NCI-H2227 (cell line): ENCODE data around the gene MUC22.
A peak's percentile ranks its signal among the peaks of the same experiment; 100 is the strongest.
"Not testable (repeated sequence)": the region's sequence is repeated elsewhere in the genome, so short reads cannot be mapped to it uniquely, and the experiment has no call there.

Source experiments
- DNase-seq: peaks from one replicate; lab custom pipeline; 2025; ENCODE audit not compliant: unreplicated experiment; lab: John Stamatoyannopoulos, UW

Gene MUC22

GRCh38 chr6:31010393-31011060, at the start of gene MUC22:
TSS of gene MUC22 (plus strand) at chr6:31010474. CDS start at chr6:31010707, 233 bp downstream.
- no peak for DNase-seq

DNA sequence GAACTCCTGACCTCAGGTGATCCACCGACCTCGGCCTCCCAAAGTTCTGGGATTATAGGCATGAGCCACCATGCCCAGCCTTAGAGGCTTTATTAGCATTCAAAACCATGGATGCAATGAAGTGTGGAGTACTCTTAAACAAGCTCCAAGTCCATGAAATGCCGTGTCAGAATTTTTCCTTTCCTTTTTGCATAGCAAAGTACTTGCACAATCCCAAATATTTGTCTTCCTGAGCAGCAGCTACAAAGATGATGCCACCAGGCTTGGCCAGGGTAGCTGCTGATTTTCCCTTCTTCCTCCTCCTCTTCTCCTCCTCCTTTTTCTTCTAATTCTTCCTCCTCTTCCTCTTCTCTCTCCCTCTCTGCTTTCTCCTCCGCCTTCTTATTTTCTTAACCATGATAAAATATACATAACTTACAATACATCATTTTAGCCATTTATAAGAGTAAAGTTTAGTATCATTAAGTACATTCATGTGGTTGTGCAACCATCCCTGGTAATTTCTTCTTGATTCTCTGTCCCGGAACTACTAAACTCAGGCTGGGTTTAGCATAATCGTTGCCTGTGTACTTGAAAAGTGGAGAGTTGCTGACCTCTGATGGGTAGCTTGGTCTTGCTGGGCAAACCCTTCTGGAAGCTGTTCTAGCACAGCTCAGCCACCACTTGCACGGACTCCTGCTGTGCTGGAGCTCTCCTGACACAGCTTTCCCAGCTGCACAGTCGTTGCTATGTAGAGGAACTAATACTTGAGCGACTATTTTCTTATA, 49.2 kb upstream of the MUC22 start:
- DNase-seq = peak; percentile 26

DNA sequence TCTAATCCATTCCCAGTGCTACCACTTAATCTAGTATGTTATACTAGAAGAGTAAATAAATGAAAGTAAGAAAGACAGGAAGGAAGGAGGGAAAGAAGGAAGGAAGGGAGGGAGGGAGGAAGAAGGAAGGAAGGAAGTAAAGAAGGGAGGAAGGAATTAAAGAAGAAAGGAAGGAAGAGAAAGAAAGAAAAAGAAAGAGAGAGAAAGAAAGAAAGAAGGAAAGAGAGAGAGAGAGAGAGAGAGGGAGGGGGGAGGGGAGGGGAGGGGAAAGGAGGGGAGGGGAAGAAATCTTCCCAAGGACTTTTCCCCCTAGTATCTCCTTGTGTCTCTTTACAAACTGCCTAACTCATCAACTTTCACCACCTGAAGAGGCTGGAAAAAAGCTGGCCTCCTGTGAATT, 47.6 kb upstream of the MUC22 start:
- DNase-seq = no peak

- DNase-seq = no peak
Observed at GRCh38 chr6:30963641-30964040, 46.6 kb upstream of the MUC22 start.

DNA sequence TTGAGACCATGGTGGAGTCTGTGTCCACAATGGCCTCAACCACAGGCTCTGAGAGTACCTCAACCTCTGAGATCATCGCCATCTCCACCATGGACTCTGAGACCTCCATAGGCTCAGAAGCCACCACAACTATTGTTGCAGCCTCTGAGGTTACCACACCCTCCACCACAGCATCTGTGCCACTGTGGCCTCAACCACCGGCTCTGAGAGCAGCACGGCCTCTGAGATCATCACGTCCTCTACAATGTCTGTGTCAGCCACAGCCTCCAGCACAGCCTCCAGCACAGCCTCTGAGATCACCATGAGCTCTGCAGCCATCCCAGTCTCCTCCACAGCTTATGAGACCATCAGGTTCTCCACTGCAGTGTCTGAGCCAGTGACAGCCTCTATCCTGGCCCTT, 46.2 kb upstream of the MUC22 start:
- DNase-seq = no peak

DNA sequence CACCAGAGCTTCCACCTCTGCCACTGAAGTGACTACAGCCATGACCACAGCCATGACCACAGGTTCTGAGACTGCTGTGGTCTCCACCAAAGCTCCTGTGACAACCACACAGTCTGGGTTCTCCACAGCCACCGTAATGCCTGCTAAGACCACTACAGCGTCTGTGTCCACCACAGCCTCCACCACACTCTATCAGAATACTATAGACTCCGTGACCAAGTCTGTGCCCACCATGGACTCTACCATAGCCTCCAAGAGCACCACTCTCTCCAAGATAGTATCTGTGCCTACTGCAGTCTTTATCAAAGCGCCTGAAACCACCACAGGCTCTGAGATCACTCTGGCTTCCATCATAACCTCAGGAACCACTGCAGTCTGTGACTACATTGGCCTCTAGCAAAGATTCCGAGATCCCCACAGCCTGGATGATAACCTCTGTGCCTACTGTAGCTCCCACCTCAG, 45.1 kb upstream of the MUC22 start:
- DNase-seq = no peak

GRCh38 chr6:30966154-30966553, 44.1 kb upstream of the MUC22 start:
- no peak for DNase-seq

GRCh38 chr6:30969171-30969570, 41.1 kb upstream of the MUC22 start:
- not testable (repeated sequence) for DNase-seq

DNA sequence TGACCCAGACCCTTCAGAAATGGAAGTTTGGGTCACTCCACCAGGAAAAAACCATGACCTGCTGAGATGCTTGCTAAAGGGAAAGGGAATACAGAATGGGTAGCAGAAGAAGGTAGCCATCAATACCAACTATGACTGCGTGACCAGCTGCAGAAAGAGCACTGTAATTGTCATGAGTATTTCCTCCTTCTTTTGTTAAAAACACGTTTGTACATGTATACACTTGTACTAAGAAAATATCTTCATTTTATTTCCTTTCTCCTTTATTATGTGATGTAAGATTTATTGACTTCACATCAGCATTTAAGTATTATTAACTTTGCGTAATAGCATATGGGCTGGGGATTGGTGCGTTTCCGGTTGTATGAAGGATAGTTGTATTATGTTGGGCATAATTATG, 39.3 kb upstream of the MUC22 start:
- no peak for DNase-seq

DNA sequence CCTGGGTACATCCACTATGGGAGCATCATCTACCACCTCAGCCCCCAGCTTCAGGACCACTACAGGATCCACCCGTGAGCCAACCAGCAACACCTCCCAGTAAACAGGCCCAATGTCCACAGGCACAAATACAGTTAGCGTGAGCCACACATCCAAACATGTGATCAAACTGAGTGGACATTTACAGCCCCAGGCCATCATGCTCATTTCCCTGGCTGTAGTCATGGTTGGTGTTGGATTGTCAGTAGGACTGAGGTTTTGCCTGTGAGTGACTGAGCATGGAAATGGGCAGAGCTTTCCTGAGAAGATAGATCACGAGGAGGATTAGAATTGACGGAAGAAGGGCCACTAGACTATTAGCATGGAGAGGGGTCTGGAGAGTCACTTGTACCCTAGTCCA, 37.5 kb upstream of the MUC22 start:
- DNase-seq = no peak

DNA sequence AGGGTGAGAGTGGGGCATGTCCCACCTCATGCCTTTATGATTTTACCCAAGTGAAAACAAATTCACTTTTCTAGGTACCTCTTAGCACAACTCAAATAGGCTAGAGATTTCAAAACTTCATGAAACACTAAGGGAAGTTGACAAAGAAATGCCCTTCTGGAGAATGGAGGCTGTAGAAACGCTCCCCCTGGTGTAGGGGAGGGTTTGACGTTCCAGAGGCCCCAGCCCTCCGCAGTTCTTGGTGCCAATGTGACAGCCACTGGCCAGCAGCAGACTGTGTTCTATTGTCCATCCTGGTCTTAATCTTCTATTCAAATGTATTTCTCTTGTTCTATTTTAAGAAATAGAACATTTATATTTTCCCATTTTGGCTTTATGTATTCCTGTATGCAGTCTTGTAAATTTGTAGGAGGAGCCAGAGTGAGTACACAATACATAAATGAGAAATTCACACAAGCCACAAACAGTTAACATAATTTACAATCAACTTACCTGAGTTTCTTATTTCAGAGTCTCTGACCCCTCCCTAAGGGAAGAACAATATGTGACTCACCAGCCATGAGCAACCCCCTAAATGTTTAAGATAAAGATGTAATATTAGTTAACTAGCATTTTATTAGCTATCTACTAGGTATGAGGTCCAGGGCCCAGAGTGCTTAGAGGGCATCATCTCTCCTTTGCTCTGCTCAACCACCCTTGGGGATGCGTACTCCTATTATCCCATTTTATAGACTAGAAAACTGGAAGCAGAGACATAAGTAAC, 35.6 kb upstream of the MUC22 start:
- no peak for DNase-seq

GRCh38 chr6:30979141-30979540, 31.1 kb upstream of the MUC22 start:
- no peak for DNase-seq

DNA sequence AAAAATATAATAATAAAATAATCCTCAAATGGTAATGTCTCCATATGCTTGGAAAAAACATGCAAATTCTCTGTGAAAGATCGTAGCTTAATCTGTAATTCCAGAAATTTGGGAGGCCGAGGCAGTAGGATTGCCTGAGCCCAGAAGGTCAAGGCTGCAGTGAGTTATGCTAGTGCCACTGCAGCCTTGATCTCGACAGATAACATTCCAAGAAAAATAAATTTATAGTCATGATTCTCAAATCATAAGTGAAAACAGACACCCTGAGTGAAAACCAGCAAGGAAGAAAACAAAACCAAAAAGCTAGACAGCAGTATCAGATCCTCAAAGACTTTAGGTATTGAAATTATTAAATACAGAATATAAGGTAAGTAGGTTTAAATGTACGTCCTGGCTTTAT, 30.6 kb upstream of the MUC22 start:
- DNase-seq = no peak

DNA sequence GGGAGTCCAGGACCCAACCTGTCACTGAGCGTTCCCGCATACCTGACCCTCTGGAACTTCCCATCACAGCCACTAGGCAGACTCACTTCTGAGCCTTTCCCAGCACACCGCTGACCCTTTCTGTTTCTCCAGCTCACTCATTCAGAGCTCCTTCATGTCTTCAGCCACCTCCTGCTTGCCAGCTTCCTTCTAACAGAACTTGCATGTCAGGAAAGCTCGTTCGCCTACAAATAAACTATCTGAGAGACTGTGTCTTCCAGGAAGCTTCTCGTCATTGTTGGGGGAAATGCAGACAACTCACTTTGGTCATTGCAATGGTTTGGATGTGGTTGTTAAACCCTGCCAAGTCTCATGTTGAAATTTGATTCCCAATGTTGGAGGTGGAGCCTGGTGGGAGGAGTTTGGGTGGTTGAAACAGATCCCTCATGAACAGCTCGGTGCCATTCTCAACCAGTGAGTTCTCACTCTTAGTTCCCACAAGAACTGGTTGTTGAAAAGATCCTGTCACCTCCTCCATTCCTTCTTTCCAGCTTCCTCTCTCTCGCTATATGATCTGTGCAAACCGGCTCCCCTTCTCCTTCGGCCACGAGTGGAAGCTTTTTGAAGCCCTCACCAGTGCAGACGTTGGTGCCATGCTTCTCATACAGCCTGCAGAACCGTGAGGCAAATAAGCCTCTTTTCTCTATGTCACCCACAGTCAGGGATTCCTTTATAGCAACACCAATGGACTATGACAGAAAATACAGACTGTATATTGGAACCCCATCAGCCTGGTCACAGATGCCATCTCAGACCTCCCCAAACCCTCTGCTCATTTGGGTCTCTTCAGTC, 28.1 kb upstream of the MUC22 start:
- DNase-seq = no peak

GRCh38 chr6:30983439-30983838, 26.8 kb upstream of the MUC22 start, which contains the start of gene MUC21:
TSS of gene MUC21 (plus strand) at chr6:30983718. CDS start at chr6:30983959, 241 bp downstream.
- no peak for DNase-seq

GRCh38 chr6:30985490-30985889, 24.8 kb upstream of the MUC22 start:
- no peak for DNase-seq

- DNase-seq = no peak
Observed at GRCh38 chr6:30987304-30987703, 23.0 kb upstream of the MUC22 start.

DNA sequence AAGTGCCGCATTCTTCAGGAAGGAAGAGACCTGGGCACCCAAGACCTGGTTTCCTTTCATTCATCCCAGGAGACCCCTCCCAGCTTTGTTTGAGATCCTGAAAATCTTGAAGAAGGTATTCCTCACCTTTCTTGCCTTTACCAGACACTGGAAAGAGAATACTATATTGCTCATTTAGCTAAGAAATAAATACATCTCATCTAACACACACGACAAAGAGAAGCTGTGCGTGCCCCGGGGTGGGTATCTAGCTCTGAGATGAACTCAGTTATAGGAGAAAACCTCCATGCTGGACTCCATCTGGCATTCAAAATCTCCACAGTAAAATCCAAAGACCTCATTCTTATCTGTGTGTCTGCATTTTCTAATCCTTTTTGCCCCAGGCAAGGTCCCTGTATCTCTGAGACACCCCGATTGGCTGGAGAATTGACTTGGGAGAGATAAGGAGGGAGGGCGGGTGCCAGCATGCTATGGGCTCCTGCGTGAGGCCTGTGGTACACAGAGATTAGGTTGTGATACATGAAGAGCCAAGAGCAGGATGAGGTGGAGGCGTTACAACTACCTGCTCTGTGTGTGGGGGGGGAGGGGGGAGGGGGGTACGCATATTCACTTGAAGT, 22.0 kb upstream of the MUC22 start:
- DNase-seq = no peak

GRCh38 chr6:30990422-30991086, 19.7 kb upstream of the MUC22 start:
- DNase-seq = no peak

GRCh38 chr6:30991891-30992290, 18.4 kb upstream of the MUC22 start:
- no peak for DNase-seq
